ENCODE measurements around the gene ISCA2. TPM values are rescaled to one million over a fixed set of nuclear protein-coding genes. Genes with fewer than 3 reads are reported as not detected.

ISCA2 gene
- total and polyA plus RNA-seq, 2 donors (not counting 1 experiment from before 2014, with no cell fraction given): 11.7 to 32.1 TPM

GRCh38 chr14:74495356-74495755, 1.8 kb downstream of the ISCA2 start:
- no peak for TF ChIP-seq EZH2 (IDR thresholded peaks at IDR 0.05; ENCODE audit: low read length, missing control alignments)
- TF ChIP-seq CTCF (conservative IDR thresholded peaks at IDR 0.05 in 1 of 2, IDR thresholded peaks at IDR 0.05 in 1 of 2; ENCODE audit: low read depth in 1 of 2, low read length in 2 of 2): no peak
- DNase-seq (ENCODE audit: low read depth in 2 of 2): peak in 1 of 2 donors; percentile 41
- Histone ChIP-seq H3K4me2 (ENCODE audit: extremely low read depth, insufficient read depth, low read length) (peak overlapping the region; percentile 37), H3K9me3 (ENCODE audit: control insufficient read depth, insufficient read depth, low read depth, low read length) (no peaks in the 10 kb centered on the region), H3K9ac (ENCODE audit: insufficient read depth, low read length) (no peak overlapping the region), H3K4me3 (replicated peaks in 1 of 4; ENCODE audit: control extremely low read depth in 1 of 4, insufficient read depth in 1 of 4, low read depth in 3 of 4, low read length in 4 of 4) (peak overlapping the region in 1 of 4 experiments; percentile 99), H3K27ac (ENCODE audit: insufficient read depth, low read length) (no peak overlapping the region), H4K20me1 (ENCODE audit: control insufficient read depth, extremely low read depth, insufficient read depth, low read length) (no peaks in the 10 kb centered on the region), H2AFZ (ENCODE audit: low read length) (no peak overlapping the region), H3K36me3 (ENCODE audit: control insufficient read depth, insufficient read depth, low read length) (peaks cover 4% of the 10 kb centered on the region), H3K79me2 (ENCODE audit: control insufficient read depth, insufficient read depth, low read length) (peaks cover 27% of the 10 kb centered on the region), H3K27me3 (ENCODE audit: control insufficient read depth, insufficient read depth, low read length) (no peaks in the 10 kb centered on the region), H3K4me1 (ENCODE audit: control insufficient read depth, extremely low read depth, insufficient read depth, low read length) (peaks cover 3% of the 10 kb centered on the region)

DNA sequence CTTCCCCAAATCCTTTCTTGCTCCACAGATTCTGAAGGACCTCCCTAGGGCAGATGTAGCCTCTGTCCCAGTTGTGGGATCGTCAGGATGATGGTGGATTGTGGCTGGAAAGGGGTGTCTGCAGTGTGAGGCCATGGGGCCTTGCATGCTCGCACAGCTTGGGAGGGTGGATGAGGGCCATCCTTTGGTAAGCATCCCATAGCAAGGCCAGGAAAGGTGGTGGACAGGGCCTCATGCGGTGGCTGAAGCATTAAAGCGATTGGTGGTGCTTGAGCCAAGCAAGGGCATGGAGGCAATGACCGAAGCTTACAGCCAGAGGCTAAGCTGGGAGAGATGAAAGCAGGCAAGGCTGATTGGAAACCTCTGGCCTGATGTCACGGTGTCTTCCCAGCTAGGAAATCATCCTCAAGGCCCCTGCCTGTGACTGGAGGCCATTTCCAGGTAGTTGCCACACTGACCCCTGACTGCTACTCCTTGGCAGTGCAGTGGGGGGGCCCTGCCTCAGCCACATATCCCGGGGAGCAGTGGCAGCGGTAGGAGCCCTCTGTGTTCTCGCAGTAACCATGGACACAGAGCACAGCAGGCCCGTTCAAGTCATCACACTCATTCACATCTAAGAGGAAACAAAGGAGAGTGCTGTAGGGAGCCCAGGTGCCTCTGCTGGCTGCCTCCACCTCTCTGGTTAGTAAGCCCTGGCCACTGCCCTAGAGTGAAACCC, 7.0 kb downstream of the ISCA2 start:
- no peaks in the 10 kb centered on the region for H3K79me2 ChIP-seq (ENCODE audit: control insufficient read depth, insufficient read depth, low read length)
- no peaks in the 10 kb centered on the region for H3K4me1 ChIP-seq (ENCODE audit: control insufficient read depth, extremely low read depth, insufficient read depth, low read length)
- no peak for TF ChIP-seq CTCF (conservative IDR thresholded peaks at IDR 0.05 in 1 of 2, IDR thresholded peaks at IDR 0.05 in 1 of 2; ENCODE audit: low read depth in 1 of 2, low read length in 2 of 2)
- no peak for TF ChIP-seq EZH2 (IDR thresholded peaks at IDR 0.05; ENCODE audit: low read length, missing control alignments)
- no peak for DNase-seq (ENCODE audit: low read depth in 2 of 2)
- H3K9ac ChIP-seq (ENCODE audit: insufficient read depth, low read length): no peak overlapping the region
- no peaks in the 10 kb centered on the region for H3K9me3 ChIP-seq (ENCODE audit: control insufficient read depth, insufficient read depth, low read depth, low read length)
- no peak overlapping the region for H3K4me3 ChIP-seq (replicated peaks in 1 of 4; ENCODE audit: control extremely low read depth in 1 of 4, insufficient read depth in 1 of 4, low read depth in 3 of 4, low read length in 4 of 4)
- H3K27me3 ChIP-seq (ENCODE audit: control insufficient read depth, insufficient read depth, low read length): no peaks in the 10 kb centered on the region
- peaks cover 45% of the 10 kb centered on the region for H3K36me3 ChIP-seq (ENCODE audit: control insufficient read depth, insufficient read depth, low read length)
- H2AFZ ChIP-seq (ENCODE audit: low read length): no peak overlapping the region
- H3K27ac ChIP-seq (ENCODE audit: insufficient read depth, low read length): no peak overlapping the region
- no peak overlapping the region for H3K4me2 ChIP-seq (ENCODE audit: extremely low read depth, insufficient read depth, low read length)
- no peaks in the 10 kb centered on the region for H4K20me1 ChIP-seq (ENCODE audit: control insufficient read depth, extremely low read depth, insufficient read depth, low read length)

DNA sequence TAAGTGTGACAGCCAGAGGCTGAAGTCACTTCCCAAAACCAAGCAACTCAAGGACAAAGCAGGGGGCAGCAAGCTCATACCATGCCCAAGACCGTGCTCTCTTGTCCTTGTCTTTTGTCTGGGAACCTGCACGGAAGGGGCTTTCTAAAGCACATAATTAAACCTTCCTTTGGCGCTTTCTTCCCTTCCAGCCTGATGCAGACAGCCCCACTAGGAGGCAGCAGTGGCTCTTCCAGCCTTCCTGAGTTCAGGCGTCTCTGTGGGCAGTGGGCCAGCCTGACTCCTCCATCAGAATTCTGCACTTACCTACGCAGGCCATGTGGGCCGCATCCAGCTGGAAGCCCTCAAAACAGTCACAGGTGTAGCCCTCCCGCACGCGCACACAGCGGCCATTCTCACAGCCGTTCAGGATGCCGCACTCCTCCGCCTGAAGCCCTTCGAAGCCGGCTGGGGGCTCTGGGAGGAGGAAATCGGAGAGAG, 7.6 kb downstream of the ISCA2 start:
- DNase-seq (ENCODE audit: low read depth in 2 of 2): peak; percentile 79 to 82
- no peaks in the 10 kb centered on the region for H3K4me1 ChIP-seq (ENCODE audit: control insufficient read depth, extremely low read depth, insufficient read depth, low read length)
- TF ChIP-seq EZH2 (IDR thresholded peaks at IDR 0.05; ENCODE audit: low read length, missing control alignments): no peak
- peak; percentile 72 to 95 for TF ChIP-seq CTCF (conservative IDR thresholded peaks at IDR 0.05 in 1 of 2, IDR thresholded peaks at IDR 0.05 in 1 of 2; ENCODE audit: low read depth in 1 of 2, low read length in 2 of 2)
- H3K9me3 ChIP-seq (ENCODE audit: control insufficient read depth, insufficient read depth, low read depth, low read length): no peaks in the 10 kb centered on the region
- H3K9ac ChIP-seq (ENCODE audit: insufficient read depth, low read length): no peak overlapping the region
- H3K4me2 ChIP-seq (ENCODE audit: extremely low read depth, insufficient read depth, low read length): no peak overlapping the region
- no peaks in the 10 kb centered on the region for H4K20me1 ChIP-seq (ENCODE audit: control insufficient read depth, extremely low read depth, insufficient read depth, low read length)
- H3K4me3 ChIP-seq (replicated peaks in 1 of 4; ENCODE audit: control extremely low read depth in 1 of 4, insufficient read depth in 1 of 4, low read depth in 3 of 4, low read length in 4 of 4): no peak overlapping the region
- no peak overlapping the region for H3K27ac ChIP-seq (ENCODE audit: insufficient read depth, low read length)
- peaks cover 51% of the 10 kb centered on the region for H3K36me3 ChIP-seq (ENCODE audit: control insufficient read depth, insufficient read depth, low read length)
- no peaks in the 10 kb centered on the region for H3K27me3 ChIP-seq (ENCODE audit: control insufficient read depth, insufficient read depth, low read length)
- no peak overlapping the region for H2AFZ ChIP-seq (ENCODE audit: low read length)
- no peaks in the 10 kb centered on the region for H3K79me2 ChIP-seq (ENCODE audit: control insufficient read depth, insufficient read depth, low read length)
